ENCODE data around the gene BCAT1.

Gene BCAT1

GRCh38 chr12:24922090-24922489 lies 26.8 kb downstream of the BCAT1 start:
- Histone ChIP-seq H3K27me3 (no peaks in the 10 kb centered on the region), H3K4me3 (ENCODE audit: low read depth, low read length) (no peak overlapping the region), H3K36me3 (peaks cover 20% of the 10 kb centered on the region), H3K9me3 (no peaks in the 10 kb centered on the region), H3K4me1 (peaks cover 22% of the 10 kb centered on the region)
- no peak for DNase-seq
- TF ChIP-seq, protein P1, sequence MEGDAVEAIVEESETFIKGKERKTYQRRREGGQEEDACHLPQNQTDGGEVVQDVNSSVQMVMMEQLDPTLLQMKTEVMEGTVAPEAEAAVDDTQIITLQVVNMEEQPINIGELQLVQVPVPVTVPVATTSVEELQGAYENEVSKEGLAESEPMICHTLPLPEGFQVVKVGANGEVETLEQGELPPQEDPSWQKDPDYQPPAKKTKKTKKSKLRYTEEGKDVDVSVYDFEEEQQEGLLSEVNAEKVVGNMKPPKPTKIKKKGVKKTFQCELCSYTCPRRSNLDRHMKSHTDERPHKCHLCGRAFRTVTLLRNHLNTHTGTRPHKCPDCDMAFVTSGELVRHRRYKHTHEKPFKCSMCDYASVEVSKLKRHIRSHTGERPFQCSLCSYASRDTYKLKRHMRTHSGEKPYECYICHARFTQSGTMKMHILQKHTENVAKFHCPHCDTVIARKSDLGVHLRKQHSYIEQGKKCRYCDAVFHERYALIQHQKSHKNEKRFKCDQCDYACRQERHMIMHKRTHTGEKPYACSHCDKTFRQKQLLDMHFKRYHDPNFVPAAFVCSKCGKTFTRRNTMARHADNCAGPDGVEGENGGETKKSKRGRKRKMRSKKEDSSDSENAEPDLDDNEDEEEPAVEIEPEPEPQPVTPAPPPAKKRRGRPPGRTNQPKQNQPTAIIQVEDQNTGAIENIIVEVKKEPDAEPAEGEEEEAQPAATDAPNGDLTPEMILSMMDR (IDR thresholded peaks at IDR 0.05; ENCODE audit: low read depth, low read length): no peak

- H3K9me3 ChIP-seq: no peaks in the 10 kb centered on the region
- no peak overlapping the region for H3K4me3 ChIP-seq (ENCODE audit: low read depth, low read length)
- no peaks in the 10 kb centered on the region for H3K27me3 ChIP-seq
- H3K4me1 ChIP-seq: peaks cover 22% of the 10 kb centered on the region
- peaks cover 24% of the 10 kb centered on the region for H3K36me3 ChIP-seq
- no peak for DNase-seq
- TF ChIP-seq, protein P1 (IDR thresholded peaks at IDR 0.05; ENCODE audit: low read depth, low read length): no peak
Observed at GRCh38 chr12:24921251-24922038, 27.5 kb downstream of the BCAT1 start.

GRCh38 chr12:24920141-24920540 lies 28.8 kb downstream of the BCAT1 start:
- Histone ChIP-seq H3K27me3 (no peaks in the 10 kb centered on the region), H3K4me1 (peaks cover 29% of the 10 kb centered on the region), H3K4me3 (ENCODE audit: low read depth, low read length) (no peak overlapping the region), H3K9me3 (no peaks in the 10 kb centered on the region), H3K36me3 (peaks cover 30% of the 10 kb centered on the region)
- DNase-seq: no peak
- TF ChIP-seq, protein P1 (IDR thresholded peaks at IDR 0.05; ENCODE audit: low read depth, low read length): no peak

DNA sequence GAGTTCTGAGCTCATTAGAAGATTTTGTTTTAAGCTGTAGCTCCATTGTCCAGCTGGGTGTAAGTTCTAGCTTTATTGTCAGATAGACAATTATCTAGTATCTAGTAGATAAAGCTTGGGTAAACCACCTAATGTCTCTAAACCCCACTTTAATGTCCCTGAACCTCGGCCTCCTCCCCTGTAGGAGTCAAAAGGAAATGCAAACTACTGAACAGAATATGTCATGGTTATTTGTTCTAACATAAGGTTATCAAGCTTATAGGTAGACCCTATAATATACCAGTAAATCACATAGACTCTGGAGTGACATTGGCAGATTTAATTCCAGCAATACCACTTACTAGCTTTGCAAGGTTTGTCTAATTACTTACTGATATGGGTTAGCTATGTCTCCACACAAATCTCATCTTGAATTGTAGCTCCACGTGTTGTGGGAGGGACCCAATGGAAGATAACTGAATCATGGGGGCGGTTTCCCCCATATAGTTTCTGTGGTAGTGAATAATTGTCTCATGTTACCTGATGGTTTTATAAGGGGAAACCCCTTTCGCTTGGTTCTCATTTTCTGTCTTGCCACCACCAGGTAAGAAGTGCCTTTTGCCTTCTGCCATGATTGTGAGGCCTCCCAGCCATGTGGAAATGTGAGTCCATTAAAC lies 29.4 kb downstream of the BCAT1 start:
- Histone ChIP-seq H3K4me3 (ENCODE audit: low read depth, low read length) (no peak overlapping the region), H3K36me3 (peaks cover 30% of the 10 kb centered on the region), H3K9me3 (no peaks in the 10 kb centered on the region), H3K27me3 (no peaks in the 10 kb centered on the region), H3K4me1 (peaks cover 27% of the 10 kb centered on the region)
- no peak for DNase-seq
- TF ChIP-seq, protein P1 (IDR thresholded peaks at IDR 0.05; ENCODE audit: low read depth, low read length): no peak

DNA sequence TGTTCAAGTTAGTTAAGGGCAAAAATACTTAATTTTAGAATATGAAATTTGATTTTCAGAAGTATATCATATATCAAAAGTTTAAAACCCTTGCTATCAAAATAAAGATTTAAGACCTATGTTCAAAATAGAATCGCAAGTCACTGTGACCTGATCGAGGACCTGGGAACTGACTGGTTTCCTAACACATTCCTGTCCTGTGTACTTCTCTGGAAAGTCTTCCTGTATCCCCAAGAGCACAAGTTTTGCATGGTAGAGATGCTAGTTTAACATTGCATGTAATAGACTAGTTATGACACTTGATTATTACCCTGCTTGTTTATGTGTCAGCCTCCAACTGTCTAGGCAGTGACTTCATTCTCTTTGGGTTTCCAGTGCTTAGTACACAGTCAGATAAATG lies 30.3 kb downstream of the BCAT1 start:
- Histone ChIP-seq H3K9me3 (no peaks in the 10 kb centered on the region), H3K4me3 (ENCODE audit: low read depth, low read length) (no peak overlapping the region), H3K36me3 (peaks cover 30% of the 10 kb centered on the region), H3K27me3 (no peaks in the 10 kb centered on the region), H3K4me1 (peaks cover 23% of the 10 kb centered on the region)
- TF ChIP-seq, protein P1 (IDR thresholded peaks at IDR 0.05; ENCODE audit: low read depth, low read length): no peak
- DNase-seq: no peak

- TF ChIP-seq, protein P1 (IDR thresholded peaks at IDR 0.05; ENCODE audit: low read depth, low read length): no peak
- H3K4me3 ChIP-seq (ENCODE audit: low read depth, low read length): no peak overlapping the region
- no peak for DNase-seq
- peaks cover 28% of the 10 kb centered on the region for H3K36me3 ChIP-seq
- peaks cover 21% of the 10 kb centered on the region for H3K4me1 ChIP-seq
- H3K9me3 ChIP-seq: no peaks in the 10 kb centered on the region
- no peaks in the 10 kb centered on the region for H3K27me3 ChIP-seq
Observed at GRCh38 chr12:24915501-24915900, 33.4 kb downstream of the BCAT1 start.
